Liver (tissue), 1 donor: ENCODE data around the gene GCC2.

Source experiments
- NR2F2 ChIP-seq: IDR thresholded peaks from 2 replicates; pipeline ENCODE4 v1.6.1; 2016; ENCODE audit warnings: antibody characterized with exemption
- TAF1 ChIP-seq: conservative IDR thresholded peaks from 2 replicates; pipeline ENCODE4 v1.6.1; 2016; ENCODE audit warnings: antibody characterized with exemption, mild to moderate bottlenecking
- donor health status: healthy.

DNA sequence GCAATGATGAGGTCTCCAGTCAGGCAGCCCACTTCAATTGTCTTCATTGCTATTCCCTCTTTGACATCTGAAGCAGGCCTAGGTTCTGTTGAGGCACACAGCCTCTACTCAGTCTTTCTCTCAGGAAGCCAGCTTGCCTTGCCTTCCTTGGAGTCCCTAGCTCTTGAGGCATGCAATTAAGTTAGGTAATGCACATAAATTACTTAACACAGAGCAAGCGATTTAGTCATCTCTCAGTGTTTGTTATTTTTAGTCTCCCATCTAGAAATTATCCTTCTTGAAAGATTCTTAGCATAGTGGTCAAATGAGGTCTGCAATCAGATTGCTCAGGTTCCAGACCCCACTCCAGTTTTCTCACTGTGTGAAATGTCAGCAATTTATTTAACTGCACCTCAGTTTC, 39.2 kb upstream of the GCC2 start:
- TF ChIP-seq NR2F2: no peak
- no peak for TF ChIP-seq TAF1
